Muscle of back (tissue), 11 donors: ENCODE results near the gene DENND4B. TPM values are rescaled to one million over a fixed set of nuclear protein-coding genes. Genes with fewer than 3 reads are reported as not detected.
A peak's percentile ranks its signal among the peaks of the same experiment; 100 is the strongest.

ENCODE experiments used
- DNase-seq, 3 donors: peaks; one replicate each; pipeline versions ENCODE4 v3.0.0 to v3.0.0-alpha.2; 2013
- polyA plus RNA-seq, 10 donors: library from polyadenylated mRNA; unstranded; fragments of 120-200 nt; gene quantifications; one replicate each; pipeline ENCODE4 v1.2.1, GENCODE V29; 2013; ENCODE audit not compliant: insufficient read length in 10 of 10

The DENND4B gene
- polyA plus RNA-seq, 10 donors, result 18.7 to 44.4 (median 30.2) TPM

- no peak for DNase-seq
These were observed 22.5 kb upstream of the DENND4B start for GRCh38 chr1:153968972-153969371.

DNA sequence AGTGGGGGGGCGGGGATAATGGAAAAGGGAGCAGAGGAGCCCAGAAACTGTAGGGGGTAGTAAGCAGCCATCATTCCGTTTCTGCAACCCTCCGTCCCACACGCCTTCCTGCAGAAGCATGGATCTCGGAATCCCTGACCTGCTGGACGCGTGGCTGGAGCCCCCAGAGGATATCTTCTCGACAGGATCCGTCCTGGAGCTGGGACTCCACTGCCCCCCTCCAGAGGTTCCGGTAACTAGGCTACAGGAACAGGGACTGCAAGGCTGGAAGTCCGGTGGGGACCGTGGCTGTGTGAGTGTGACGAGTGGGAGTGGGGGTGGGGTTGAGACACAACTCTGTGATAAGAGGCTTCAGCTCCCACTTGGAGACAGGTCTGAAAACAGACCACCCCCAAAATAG lies 21.9 kb upstream of the DENND4B start:
- no peak for DNase-seq

- DNase-seq, result no peak
These were observed 21.5 kb upstream of the DENND4B start for GRCh38 chr1:153968000-153968363.

GRCh38 chr1:153967107-153967999 lies 20.8 kb upstream of the DENND4B start, which contains the start of gene CREB3L4:
CREB3L4 (plus strand) TSS chr1:153967902; CDS start chr1:153968526, 624 bp downstream.
- DNase-seq, result peak; percentile 96 to 98 (median 98)

GRCh38 chr1:153963850-153964331 lies 17.4 kb upstream of the DENND4B start:
- no peak for DNase-seq

- peak; percentile 98 to 99 (median 98) for DNase-seq
These were observed 16.7 kb upstream of the DENND4B start, which contains the start of gene SLC39A1 for GRCh38 chr1:153963030-153963849. SLC39A1 (minus strand) TSS chr1:153963537; CDS start chr1:153962715, 822 bp downstream.

- DNase-seq, result peak in 1 of 3 donors; percentile 46
These were observed 15.8 kb upstream of the DENND4B start for GRCh38 chr1:153962088-153963029.

DNA sequence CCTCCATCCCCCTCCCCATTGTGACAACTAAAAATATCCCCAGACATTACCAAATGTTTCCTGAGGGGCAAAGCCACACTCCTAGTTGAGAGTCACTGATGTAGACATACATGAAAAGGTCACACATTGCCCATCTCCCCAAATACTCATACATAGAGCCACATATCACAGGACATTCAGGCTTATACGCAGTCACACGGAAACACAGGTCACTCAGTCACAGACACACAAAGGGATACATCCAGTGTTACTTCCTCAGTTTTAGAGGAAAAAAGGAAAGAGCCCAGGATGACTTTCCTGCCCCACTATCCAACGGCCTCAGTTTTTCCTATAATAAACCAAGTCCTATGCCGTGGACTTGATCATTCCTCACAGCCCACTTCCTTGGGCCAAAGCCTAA lies 14.9 kb upstream of the DENND4B start:
- DNase-seq, result no peak

DNA sequence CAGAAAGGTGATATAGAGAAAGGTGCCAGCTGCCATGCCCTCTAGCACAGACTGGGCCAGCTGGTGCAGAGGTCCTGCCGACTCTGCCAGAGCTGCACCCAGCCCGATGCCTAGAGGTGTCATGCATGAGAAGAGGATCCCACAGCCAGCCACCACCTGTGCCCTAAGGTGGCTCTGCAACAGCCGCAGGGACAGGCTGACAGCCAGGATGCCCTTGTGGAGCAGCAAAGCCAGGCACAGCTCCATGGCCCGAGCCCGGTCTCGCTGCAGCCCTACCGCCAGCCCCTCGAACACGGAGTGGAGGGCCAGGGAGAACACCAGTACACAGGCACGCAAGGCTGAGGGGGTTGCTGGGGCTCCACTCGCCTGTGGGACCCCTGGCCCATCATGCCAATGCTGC lies 13.7 kb upstream of the DENND4B start:
- no peak for DNase-seq

GRCh38 chr1:153959454-153959853 lies 12.9 kb upstream of the DENND4B start:
- DNase-seq, result no peak

GRCh38 chr1:153958961-153959260 lies 12.4 kb upstream of the DENND4B start:
- DNase-seq, result no peak

- DNase-seq, result peak; percentile 98 to 99 (median 98)
These were observed 11.8 kb upstream of the DENND4B start, which contains the start of gene CRTC2 for GRCh38 chr1:153958111-153958960. CRTC2 (minus strand) TSS chr1:153958612; CDS start chr1:153958497, 115 bp downstream.

GRCh38 chr1:153957744-153958110 lies 11.2 kb upstream of the DENND4B start:
- DNase-seq, result no peak

GRCh38 chr1:153956997-153957715 lies 10.6 kb upstream of the DENND4B start:
- DNase-seq, result no peak

GRCh38 chr1:153954826-153955225 lies 8.3 kb upstream of the DENND4B start:
- DNase-seq, result no peak

GRCh38 chr1:153953859-153954365 lies 7.4 kb upstream of the DENND4B start:
- no peak for DNase-seq

DNA sequence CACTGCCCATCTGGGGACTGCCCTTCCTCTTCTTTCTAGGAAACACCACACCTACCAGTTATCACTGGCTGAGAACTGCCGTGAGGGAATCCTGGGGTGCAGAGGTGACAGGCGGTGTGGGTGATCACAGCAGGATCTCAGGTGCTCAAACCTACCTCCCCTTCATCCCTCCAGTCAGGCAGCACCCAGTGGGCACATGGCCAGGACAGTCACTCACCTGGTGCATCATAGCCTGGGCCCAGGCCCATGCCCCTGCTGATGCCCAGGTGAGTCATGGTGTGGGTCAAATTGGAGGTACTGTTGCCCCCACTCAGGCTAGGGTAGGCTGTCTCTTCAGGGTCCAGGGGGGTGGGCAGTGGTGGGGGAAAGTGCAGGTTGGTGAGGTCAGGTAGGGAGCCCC lies 5.3 kb upstream of the DENND4B start:
- no peak for DNase-seq

- DNase-seq, result no peak
These were observed 4.7 kb upstream of the DENND4B start for GRCh38 chr1:153951183-153951582.
